Heart left ventricle (tissue), 16 donors: ENCODE measurements around the gene SH3RF3. TPM values are rescaled to one million over a fixed set of nuclear protein-coding genes. Genes with fewer than 3 reads are reported as not detected.

ENCODE experiments used
- ATAC-seq, 4 donors: fragments of 200-7000 bp; cut with Tn5 transposase; one replicate each; pipeline ENCODE4 v1.9.1; 2020 to 2022; ENCODE audit warnings: moderate library complexity in 4 of 4, mild to moderate bottlenecking in 3 of 4, moderate number of reproducible peaks in 1 of 4
- DNase-seq, 5 donors: peaks; one replicate each; pipeline ENCODE4 v3.0.0-alpha.2; 2020
- H3K27ac ChIP-seq, 12 donors: fragments of 200-600 bp; sonication (generic) in 4 of 12; one replicate each; pipeline versions ENCODE4 v1.5.0 to v1.8.0; 2016 to 2022; ENCODE audit warnings: mild to moderate bottlenecking in 2 of 12
- H3K27me3 ChIP-seq, 9 donors: fragments of 200-600 bp; sonication (generic) in 2 of 9; one replicate each; pipeline versions ENCODE4 v1.5.1 to v1.8.0; 2016 to 2022; ENCODE audit warnings: mild to moderate bottlenecking in 3 of 9
- H3K36me3 ChIP-seq, 9 donors: fragments of 200-600 bp; sonication (generic) in 2 of 9; one replicate each; pipeline versions ENCODE4 v1.5.0 to v1.8.0; 2018 to 2022; ENCODE audit warnings: mild to moderate bottlenecking in 2 of 9
- H3K4me1 ChIP-seq, 12 donors: fragments of 200-600 bp; sonication (generic) in 4 of 12; one replicate each; pipeline versions ENCODE4 v1.5.0 to v1.8.0; 2016 to 2022; ENCODE audit warnings: mild to moderate bottlenecking in 3 of 12
- H3K4me3 ChIP-seq, 12 donors: fragments of 200-600 bp; sonication (generic) in 4 of 12; one replicate each; pipeline versions ENCODE4 v1.5.0 to v1.8.0; 2017 to 2022; ENCODE audit warnings: mild to moderate bottlenecking in 9 of 12, moderate library complexity in 4 of 12
- H3K9me3 ChIP-seq, 12 donors: fragments of 200-600 bp; sonication (generic) in 4 of 12; one replicate each; pipeline versions ENCODE4 v1.5.0 to v1.8.0; 2016 to 2022; ENCODE audit warnings: mild to moderate bottlenecking in 1 of 12
- CTCF ChIP-seq, 12 donors: fragments of 200-600 bp; sonication (generic) in 4 of 12; IDR thresholded peaks; one replicate each; pipeline versions ENCODE4 v1.5.0 to v1.8.0; 2018 to 2022; ENCODE audit warnings: antibody characterized with exemption in 12 of 12, mild to moderate bottlenecking in 5 of 12
- POLR2A ChIP-seq, 2 donors: fragments of 450-650 bp; IDR thresholded peaks; one replicate each; pipeline ENCODE4 v1.6.1; 2017; ENCODE audit warnings: antibody characterized with exemption in 2 of 2, mild to moderate bottlenecking in 2 of 2, moderate library complexity in 2 of 2
- WGBS, 4 donors: extraction: QIAGEN DNeasy Blood & Tissue Kit in 2 of 4; methylation state at CpG; one replicate each; pipeline versions ENCODE4 v1.1.5 to v1.1.7; 2013 to 2018; 5-methylcytosine and 5-hydroxymethylcytosine counted together
- intact Hi-C, 10 donors: fragments of 100-400 bp; cut with DNase I; formaldehyde crosslinking; loops; one replicate each; pipeline versions ENCODE4 v1.11.1 to v1.14.2; 2022
- polyA plus RNA-seq, 2 donors: library from polyadenylated mRNA; stranded (reverse); fragments of 200-250 nt; gene quantifications; one replicate each; pipeline ENCODE4 v1.2.3, GENCODE V29; 2013
- total RNA-seq, 9 donors: library from RNA; depleted of rRNA in 2 of 9; stranded (reverse); fragments of >200 nt in 2 of 9; fragmentation: NEBNext Ultra II Directional in 3 of 9; extraction: Animal tissue kit (Norgen Biotek cat#: 25700) in 3 of 9; gene quantifications; one replicate each; pipeline versions ENCODE4 v1.1.0 to v1.2.4, GENCODE V29; 2016 to 2023
- donor health status: ischemic (EF 13 %, LVEDD 7.1; RV severe dilation, severe dysfunction).
- donor health status: healthy with polysubstance abuse.
- donor health status: DM: no; HTN: yes; CAD: no.
- donor health status: DM: no; HTN: no; CAD: no.
- donor health status: ischemic (EF 25% LVEDD 6.9; RV normal size, moderate dysfunction).
- donor health status: ischemic (EF 25% LVEDD 5.7; RV mildly dilated, moderate dysfunction).
- donor health status: healthy.
- donor health status: DM: yes; HTN: yes; CAD: no.
- donor health status: ischemic (EF 35%, LVEDD 5.7; RV mildly dilated, moderate dysfunction).
- donor health status: nonischemic (EF 11% LVEDD 7.7; RV severe dilation, severe dysfunction).
- donor health status: DM: yes; HTN: yes; CAD: no.
- donor health status: PGD.
- donor health status: ischemic (EF 29% LVEDD 5.4; RV normal size, mild dysfunction).
- donor health status: nonischemic (EF 23%, LVEDD 6.1; RV moderate dilation, normal function).

SH3RF3 gene
- total and polyA plus RNA-seq, 11 donors, result 5.2 to 15.7 (median 7.9) TPM

GRCh38 chr2:109320195-109320922 lies 191.4 kb downstream of the SH3RF3 start:
- Histone ChIP-seq H3K4me1 (peaks cover 22 to 78% (median 56%) of the 10 kb centered on the region in 12 donors), H3K27ac (no peak overlapping the region), H3K9me3 (no peaks in the 10 kb centered on the region), H3K36me3 (no peaks in the 10 kb centered on the region), H3K27me3 (no peaks in the 10 kb centered on the region), H3K4me3 (no peak overlapping the region)
- ATAC-seq, result no peak
- intact Hi-C loops, result loop anchor here in 4 of 10 donors (2.0 to 10.0 kb wide), 5 partner anchors 62 to 196 kb away; partner anchors contain the start of gene SH3RF3 (in 3 of the 4)
- no peak for TF ChIP-seq CTCF (IDR thresholded peaks at IDR 0.05)
- no peak for TF ChIP-seq POLR2A (IDR thresholded peaks at IDR 0.05)
- WGBS, 4 donors, result 77 to 82% (median 78%) methylated on average over 13 of the region's 13 CpGs
- no peak for DNase-seq

GRCh38 chr2:109321570-109321969 lies 192.6 kb downstream of the SH3RF3 start:
- Histone ChIP-seq H3K36me3 (no peaks in the 10 kb centered on the region), H3K27me3 (no peaks in the 10 kb centered on the region), H3K4me3 (no peak overlapping the region), H3K9me3 (no peaks in the 10 kb centered on the region), H3K4me1 (peaks cover 22 to 90% (median 68%) of the 10 kb centered on the region in 12 donors), H3K27ac (peak overlapping the region; percentile 47 to 87 (median 72))
- intact Hi-C loops, result loop anchor here in 4 of 10 donors (2.0 to 10.0 kb wide), 5 partner anchors 61 to 197 kb away; partner anchors contain the start of gene SH3RF3 (in 3 of the 4)
- no peak for DNase-seq
- TF ChIP-seq POLR2A (IDR thresholded peaks at IDR 0.05), result no peak
- TF ChIP-seq CTCF (IDR thresholded peaks at IDR 0.05), result no peak
- ATAC-seq, result no peak
- WGBS, 4 donors, result 69 to 86% (median 81%) methylated on average over 3 of the region's 3 CpGs

GRCh38 chr2:109322111-109322510 lies 193.1 kb downstream of the SH3RF3 start:
- Histone ChIP-seq H3K36me3 (no peaks in the 10 kb centered on the region), H3K27me3 (no peaks in the 10 kb centered on the region), H3K4me1 (peaks cover 22 to 91% (median 71%) of the 10 kb centered on the region in 12 donors), H3K9me3 (no peaks in the 10 kb centered on the region), H3K4me3 (no peak overlapping the region), H3K27ac (peak overlapping the region; percentile 47 to 87 (median 72))
- ATAC-seq (peak; percentile 67 to 81 (median 78)), DNase-seq (peak; percentile 81 to 92 (median 87))
- 23 to 38% (median 30%) methylated on average over 6 of the region's 6 CpGs for whole genome bisulfite sequencing, 4 donors
- intact Hi-C loops, result loop anchor here in 3 of 10 donors (5.0 to 10.0 kb wide), 4 partner anchors 60 to 197 kb away; partner anchors contain the start of gene SH3RF3 (in 2 of the 3)
- TF ChIP-seq POLR2A (IDR thresholded peaks at IDR 0.05), result no peak
- peak in 1 of 12 donors; percentile 14 for TF ChIP-seq CTCF (IDR thresholded peaks at IDR 0.05)

GRCh38 chr2:109322641-109323040 lies 193.6 kb downstream of the SH3RF3 start:
- DNase-seq, result no peak
- H3K9me3 ChIP-seq, result no peaks in the 10 kb centered on the region
- 44 to 100% (median 90%) methylated on average over 1 of the region's 1 CpG for WGBS, 4 donors
- H3K27me3 ChIP-seq, result no peaks in the 10 kb centered on the region
- intact Hi-C loops, result loop anchor here in 3 of 10 donors (5.0 to 10.0 kb wide), 4 partner anchors 60 to 198 kb away; partner anchors contain the start of gene SH3RF3 (in 2 of the 3)
- no peak for ATAC-seq
- TF ChIP-seq CTCF (IDR thresholded peaks at IDR 0.05) (no peak), POLR2A (IDR thresholded peaks at IDR 0.05) (no peak)
- peaks cover 22 to 85% (median 68%) of the 10 kb centered on the region in 12 donors for H3K4me1 ChIP-seq
- H3K36me3 ChIP-seq, result no peaks in the 10 kb centered on the region
- peak overlapping the region in 10 of 12 donors; percentile 20 to 84 (median 66) for H3K27ac ChIP-seq
- no peak overlapping the region for H3K4me3 ChIP-seq
